PC-3 (cell line): ENCODE measurements around the gene CTNND2. TPM values are rescaled to one million over a fixed set of nuclear protein-coding genes. Genes with fewer than 3 reads are reported as not detected.

ENCODE experiments used
- ATAC-seq: fragments of 200-7000 bp; cut with Tn5 transposase; 2 replicates; pipeline ENCODE4 v1.9.1; 2020; ENCODE audit warnings: mild to moderate bottlenecking, moderate library complexity
- BruUV-seq: library from RNA; stranded (reverse); fragments of 400-500 nt; replicated peaks from 2 replicates; lab custom pipeline; 2021; lab: Mats Ljungman, UMichigan
- CTCF ChIA-PET: fragments of 300-600 bp; sonication (Branson Sonifier 250); formaldehyde crosslinking; loops from one replicate; lab custom pipeline; 2022; ENCODE audit warnings: antibody characterized with exemption; lab: Charles Lee
- POLR2A ChIA-PET: fragments of 300-600 bp; sonication (Branson Sonifier 250); formaldehyde crosslinking; loops from one replicate; lab custom pipeline; 2022; ENCODE audit warnings: antibody characterized with exemption; ENCODE audit not compliant: unreplicated experiment; lab: Charles Lee
- DNase-seq: peaks from one replicate; pipeline ENCODE4 v3.0.0-alpha.2; 2015
- H2AFZ ChIP-seq: fragments of 300-600 bp; sonication (generic); 2 replicates; pipeline ENCODE4 v1.6.0; 2016; ENCODE audit warnings: antibody characterized with exemption, low read length
- H3F3A ChIP-seq: fragments of 300-600 bp; sonication (generic); one replicate; pipeline ENCODE4 v1.6.0; 2017; ENCODE audit warnings: antibody characterized with exemption, low read length, control low read depth, mild to moderate bottlenecking; ENCODE audit not compliant: unreplicated experiment
- H3K27ac ChIP-seq: fragments of 300-600 bp; sonication (generic); 2 replicates; pipeline ENCODE4 v1.5.1; 2016; ENCODE audit warnings: mild to moderate bottlenecking, low read length
- H3K27me3 ChIP-seq: fragments of 300-600 bp; sonication (generic); 2 replicates; pipeline ENCODE4 v1.6.1; 2016; ENCODE audit warnings: low read length, mixed read lengths
- H3K36me3 ChIP-seq: fragments of 300-600 bp; sonication (generic); 2 replicates; pipeline ENCODE4 v1.6.1; 2016; ENCODE audit warnings: low read depth, mixed run types, low read length, mixed read lengths
- H3K4me1 ChIP-seq: fragments of 300-600 bp; sonication (generic); 2 replicates; pipeline ENCODE4 v1.5.1; 2016; ENCODE audit warnings: low read length; ENCODE audit not compliant: insufficient read depth
- H3K4me2 ChIP-seq: fragments of 300-600 bp; sonication (generic); 2 replicates; pipeline ENCODE4 v1.6.0; 2016; ENCODE audit warnings: low read length
- H3K4me3 ChIP-seq: fragments of 300-600 bp; sonication (generic); 2 replicates; pipeline ENCODE4 v1.5.1; 2016; ENCODE audit warnings: mild to moderate bottlenecking, low read length, mixed read lengths
- H3K79me2 ChIP-seq: fragments of 300-600 bp; sonication (generic); 2 replicates; pipeline ENCODE4 v1.6.1; 2017; ENCODE audit warnings: low read length, mixed read lengths
- H3K9ac ChIP-seq: fragments of 300-600 bp; sonication (generic); 2 replicates; pipeline ENCODE4 v1.6.0; 2016; ENCODE audit warnings: mild to moderate bottlenecking, low read length
- H3K9me2 ChIP-seq: fragments of 300-600 bp; sonication (generic); replicated peaks from 2 replicates; pipeline ENCODE4 v1.6.1; 2016; ENCODE audit warnings: mixed run types, low read length, mixed read lengths
- H3K9me3 ChIP-seq: fragments of 300-600 bp; sonication (generic); 2 replicates; pipeline ENCODE4 v1.6.1; 2016; ENCODE audit warnings: low read length, mixed read lengths
- H4K20me1 ChIP-seq: fragments of 300-600 bp; sonication (generic); 2 replicates; pipeline ENCODE4 v1.6.1; 2016; ENCODE audit warnings: low read length, mixed read lengths
- EZH2 ChIP-seq: fragments of 300-600 bp; sonication (generic); IDR thresholded peaks from one replicate; pipeline ENCODE4 v1.6.1; 2017; ENCODE audit warnings: antibody characterized with exemption, mild to moderate bottlenecking, low read length; ENCODE audit not compliant: unreplicated experiment
- EZH2phosphoT487 ChIP-seq: fragments of 300-600 bp; sonication (generic); IDR thresholded peaks from 2 replicates; pipeline ENCODE4 v1.6.1; 2018; ENCODE audit warnings: mild to moderate bottlenecking, antibody characterized with exemption, low read length, borderline replicate concordance
- intact Hi-C: fragments of 100-400 bp; cut with micrococcal nuclease; formaldehyde crosslinking; loops from 2 replicates; pipeline ENCODE4 v1.9.0; 2023
- total RNA-seq: library from RNA; depleted of rRNA; stranded (reverse); fragments of >200 nt; gene quantifications from 2 replicates; pipeline ENCODE4 v1.2.3, GENCODE V29; 2014
- TF ChIP-seq, protein P1 (sequence below): fragments of 300-600 bp; sonication (generic); conservative IDR thresholded peaks from 2 replicates; pipeline ENCODE4 v1.5.1; 2017; ENCODE audit warnings: antibody characterized with exemption, low read depth, mild to moderate bottlenecking, low read length

CTNND2 gene
- total RNA-seq, 1 experiment from 2014 or later: 1.8 TPM

DNA sequence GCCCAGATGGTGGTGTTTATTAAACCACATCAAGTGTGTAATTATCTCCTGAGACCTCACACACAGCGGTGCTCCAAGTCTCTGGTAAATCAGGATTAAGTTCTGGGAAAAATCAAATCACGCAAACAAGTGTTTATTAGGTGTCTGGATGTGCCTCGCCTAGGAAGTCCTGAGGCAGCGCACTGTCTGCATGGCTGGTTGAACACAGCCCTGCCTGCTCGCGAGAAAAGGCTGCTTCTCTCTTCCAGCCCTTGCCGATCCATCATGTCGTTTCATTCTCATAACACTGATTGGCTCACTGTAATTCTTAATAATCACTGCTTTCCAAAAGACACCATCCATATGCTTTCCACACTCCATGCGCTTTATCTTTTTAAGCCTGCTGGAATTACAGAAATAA is 913.6 kb downstream of the CTNND2 start:
- Histone ChIP-seq H3K4me1 (no peaks in the 10 kb centered on the region), H3K9me2 (no peaks in the 10 kb centered on the region), H3K27me3 (peaks cover 5% of the 10 kb centered on the region; the same call in 1 of the 2 replicates), H3F3A (no peaks in the 10 kb centered on the region), H3K27ac (no peak overlapping the region), H3K4me2 (no peak overlapping the region), H3K4me3 (no peak overlapping the region), H3K36me3 (no peaks in the 10 kb centered on the region), H4K20me1 (no peaks in the 10 kb centered on the region), H3K9me3 (no peaks in the 10 kb centered on the region), H2AFZ (no peak overlapping the region), H3K79me2 (no peaks in the 10 kb centered on the region), H3K9ac (no peak overlapping the region)
- intact Hi-C loops: no loop called here
- no TSS peak for BruUV-seq
- CTCF ChIA-PET: no interaction called here
- POLR2A ChIA-PET: no interaction called here
- no peak for DNase-seq
- no peak for ATAC-seq
- TF ChIP-seq EZH2phosphoT487 (no peak), EZH2 (no peak)
- TF ChIP-seq, protein P1, sequence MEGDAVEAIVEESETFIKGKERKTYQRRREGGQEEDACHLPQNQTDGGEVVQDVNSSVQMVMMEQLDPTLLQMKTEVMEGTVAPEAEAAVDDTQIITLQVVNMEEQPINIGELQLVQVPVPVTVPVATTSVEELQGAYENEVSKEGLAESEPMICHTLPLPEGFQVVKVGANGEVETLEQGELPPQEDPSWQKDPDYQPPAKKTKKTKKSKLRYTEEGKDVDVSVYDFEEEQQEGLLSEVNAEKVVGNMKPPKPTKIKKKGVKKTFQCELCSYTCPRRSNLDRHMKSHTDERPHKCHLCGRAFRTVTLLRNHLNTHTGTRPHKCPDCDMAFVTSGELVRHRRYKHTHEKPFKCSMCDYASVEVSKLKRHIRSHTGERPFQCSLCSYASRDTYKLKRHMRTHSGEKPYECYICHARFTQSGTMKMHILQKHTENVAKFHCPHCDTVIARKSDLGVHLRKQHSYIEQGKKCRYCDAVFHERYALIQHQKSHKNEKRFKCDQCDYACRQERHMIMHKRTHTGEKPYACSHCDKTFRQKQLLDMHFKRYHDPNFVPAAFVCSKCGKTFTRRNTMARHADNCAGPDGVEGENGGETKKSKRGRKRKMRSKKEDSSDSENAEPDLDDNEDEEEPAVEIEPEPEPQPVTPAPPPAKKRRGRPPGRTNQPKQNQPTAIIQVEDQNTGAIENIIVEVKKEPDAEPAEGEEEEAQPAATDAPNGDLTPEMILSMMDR: no peak

DNA sequence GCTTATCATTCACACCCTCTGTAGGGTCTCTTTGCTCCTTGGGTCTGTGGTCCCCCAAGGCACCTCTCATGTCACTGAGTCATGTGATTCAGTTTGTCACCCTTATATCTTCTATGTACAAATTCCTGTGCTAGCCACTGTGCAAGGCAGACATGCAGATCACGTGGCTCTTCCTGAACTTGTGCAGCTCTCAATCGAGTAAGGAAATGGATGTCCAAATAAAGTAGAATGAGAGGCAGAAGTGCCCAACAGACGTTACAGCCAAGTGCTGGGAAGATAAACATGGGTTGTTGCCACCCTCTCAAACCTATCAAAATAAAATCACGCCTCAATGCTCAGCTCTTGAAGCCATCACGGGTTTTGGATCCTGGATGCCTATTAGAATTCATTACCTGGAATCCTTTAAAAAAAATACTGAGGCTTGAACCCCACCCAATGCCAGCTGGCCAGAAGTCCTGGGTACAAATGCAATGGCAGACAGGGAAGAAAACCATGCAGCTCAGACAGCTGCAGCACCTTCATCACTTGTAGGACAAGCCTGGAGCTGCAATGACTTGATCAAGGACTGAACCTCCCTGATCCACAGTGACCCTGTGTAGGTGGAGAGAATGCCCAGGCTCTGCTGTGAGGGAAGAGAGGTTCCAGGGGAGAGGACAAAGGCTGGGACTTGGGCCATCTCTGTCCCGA is 914.5 kb downstream of the CTNND2 start:
- ATAC-seq (no peak), DNase-seq (no peak)
- Histone ChIP-seq H4K20me1 (no peaks in the 10 kb centered on the region), H3K9ac (no peak overlapping the region), H3K4me1 (no peaks in the 10 kb centered on the region), H3K36me3 (no peaks in the 10 kb centered on the region), H3K9me3 (no peaks in the 10 kb centered on the region), H3F3A (no peaks in the 10 kb centered on the region), H2AFZ (no peak overlapping the region), H3K27ac (no peak overlapping the region), H3K4me2 (no peak overlapping the region), H3K27me3 (no peaks in the 10 kb centered on the region), H3K9me2 (no peaks in the 10 kb centered on the region), H3K79me2 (no peaks in the 10 kb centered on the region), H3K4me3 (no peak overlapping the region)
- no TSS peak for BruUV-seq
- CTCF ChIA-PET: no interaction called here
- intact Hi-C loops: no loop called here
- TF ChIP-seq EZH2phosphoT487: no peak
- TF ChIP-seq, protein P1: no peak
- no peak for TF ChIP-seq EZH2
- POLR2A ChIA-PET: no interaction called here

DNA sequence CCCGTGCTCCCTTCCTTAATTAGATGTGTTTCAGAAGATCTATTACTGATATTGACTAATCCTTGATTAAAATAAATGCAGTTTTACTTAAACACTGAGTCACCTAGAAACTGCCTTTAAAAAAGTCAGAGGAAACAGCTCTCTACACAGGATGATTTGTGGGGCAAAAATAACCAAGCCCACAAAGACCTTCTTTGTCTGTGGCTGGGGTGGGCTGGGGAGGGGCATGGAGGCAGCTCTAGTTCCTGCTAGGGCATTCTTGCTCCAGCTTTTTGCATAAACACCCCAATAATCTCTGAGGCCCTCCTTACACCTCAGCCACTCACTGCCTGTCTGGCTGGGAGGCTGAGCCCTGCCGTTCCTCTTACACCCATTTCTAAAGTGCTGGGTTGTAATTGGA is 915.6 kb downstream of the CTNND2 start:
- Histone ChIP-seq H3K9me2 (no peaks in the 10 kb centered on the region), H3K9me3 (no peaks in the 10 kb centered on the region), H3K27me3 (no peaks in the 10 kb centered on the region), H3K79me2 (no peaks in the 10 kb centered on the region), H2AFZ (no peak overlapping the region), H3F3A (no peaks in the 10 kb centered on the region), H3K36me3 (no peaks in the 10 kb centered on the region), H4K20me1 (no peaks in the 10 kb centered on the region), H3K4me1 (no peaks in the 10 kb centered on the region), H3K9ac (no peak overlapping the region), H3K4me3 (no peak overlapping the region), H3K4me2 (no peak overlapping the region), H3K27ac (no peak overlapping the region)
- CTCF ChIA-PET: no interaction called here
- DNase-seq: no peak
- intact Hi-C loops: no loop called here
- ATAC-seq: no peak
- no TSS peak for BruUV-seq
- TF ChIP-seq EZH2 (no peak), EZH2phosphoT487 (no peak)
- TF ChIP-seq, protein P1: no peak
- POLR2A ChIA-PET: no interaction called here
